ENCODE measurements around the gene S1PR2. TPM values are rescaled to one million over a fixed set of nuclear protein-coding genes. Genes with fewer than 3 reads are reported as not detected.

The S1PR2 gene, protein sequence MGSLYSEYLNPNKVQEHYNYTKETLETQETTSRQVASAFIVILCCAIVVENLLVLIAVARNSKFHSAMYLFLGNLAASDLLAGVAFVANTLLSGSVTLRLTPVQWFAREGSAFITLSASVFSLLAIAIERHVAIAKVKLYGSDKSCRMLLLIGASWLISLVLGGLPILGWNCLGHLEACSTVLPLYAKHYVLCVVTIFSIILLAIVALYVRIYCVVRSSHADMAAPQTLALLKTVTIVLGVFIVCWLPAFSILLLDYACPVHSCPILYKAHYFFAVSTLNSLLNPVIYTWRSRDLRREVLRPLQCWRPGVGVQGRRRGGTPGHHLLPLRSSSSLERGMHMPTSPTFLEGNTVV
- total RNA-seq, result 1.8 and 3.5 TPM in 2 replicates
- 2.0 TPM for polyA plus RNA-seq (2012)

DNA sequence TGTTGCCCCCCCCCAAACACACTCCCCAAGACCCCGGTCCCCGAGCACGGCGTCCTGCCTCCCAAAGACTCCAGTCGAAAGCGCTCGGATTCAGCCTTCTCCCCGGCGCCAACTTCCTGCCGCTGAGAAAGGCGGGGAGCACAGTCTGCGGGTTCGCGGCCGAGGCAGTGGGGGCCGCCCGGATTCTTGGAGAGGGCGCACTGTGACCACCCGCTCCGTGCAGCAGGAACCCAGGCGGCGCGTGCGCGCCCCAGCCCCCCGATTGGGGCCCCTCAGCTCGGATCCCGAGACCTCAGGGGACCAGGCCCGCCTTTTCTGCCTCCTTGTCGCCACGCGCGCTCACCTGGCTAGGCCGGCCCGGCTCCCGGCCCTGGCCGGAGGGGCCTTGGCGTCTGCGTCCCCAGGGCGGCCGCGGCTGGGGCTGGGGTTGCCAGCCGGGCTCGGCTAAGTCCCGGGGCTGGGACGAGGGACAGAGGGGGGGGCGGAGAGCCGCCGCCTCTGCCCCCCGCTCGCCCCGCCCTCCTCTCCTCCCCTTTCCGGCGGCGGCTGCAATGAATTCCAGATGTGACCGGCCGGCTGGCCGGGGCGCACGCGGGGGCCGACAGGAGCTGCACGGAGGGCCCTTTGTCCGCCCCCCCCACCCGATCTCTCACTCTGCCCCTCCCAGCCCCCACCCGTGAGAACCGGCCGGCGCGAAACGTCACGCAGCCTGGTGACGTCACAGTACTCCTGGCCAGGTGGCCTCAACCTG, at the start of gene S1PR2:
Gene S1PR2, minus strand, starts transcription at position 471 of the 751 bp plus-strand sequence. CDS start 6,426 bp downstream, outside the sequence.
- DNase-seq (ENCODE audit: low read depth), result peak; percentile 58

DNA sequence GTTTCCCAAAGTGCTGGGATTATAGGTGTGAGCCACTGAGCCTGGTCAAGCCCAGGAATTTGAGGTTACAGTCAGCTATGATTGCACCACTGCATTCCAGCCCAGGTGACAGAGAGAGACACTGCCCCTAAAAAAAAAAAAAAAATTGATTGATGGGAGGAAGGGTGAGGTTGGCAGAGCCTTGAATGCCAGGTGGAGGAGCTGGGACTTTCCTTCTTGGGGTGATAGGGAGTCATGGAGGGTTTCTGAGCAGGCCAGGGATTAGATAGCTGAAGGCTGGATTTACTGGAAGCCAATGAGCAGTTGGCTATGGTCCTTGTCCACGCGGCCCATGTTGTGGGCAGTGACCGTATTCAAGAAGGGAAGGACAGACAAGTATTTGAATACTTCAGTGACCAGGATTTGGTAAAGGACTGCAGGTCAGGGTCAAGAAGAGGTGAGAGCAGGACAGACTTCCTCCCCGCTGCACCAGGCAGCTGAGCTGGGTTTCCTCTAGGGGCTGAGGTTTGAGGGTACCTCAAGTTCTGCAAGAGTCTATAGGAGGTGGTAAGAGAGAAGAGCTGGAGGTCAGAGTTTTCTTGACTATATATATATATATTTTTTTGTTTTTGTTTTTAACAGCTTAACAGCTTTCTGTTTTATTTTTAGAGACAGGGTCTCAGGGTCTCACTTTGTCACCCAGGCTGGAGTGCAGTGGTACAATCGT, 48.8 kb upstream of the S1PR2 start:
- no peak for DNase-seq (ENCODE audit: low read depth)

DNA sequence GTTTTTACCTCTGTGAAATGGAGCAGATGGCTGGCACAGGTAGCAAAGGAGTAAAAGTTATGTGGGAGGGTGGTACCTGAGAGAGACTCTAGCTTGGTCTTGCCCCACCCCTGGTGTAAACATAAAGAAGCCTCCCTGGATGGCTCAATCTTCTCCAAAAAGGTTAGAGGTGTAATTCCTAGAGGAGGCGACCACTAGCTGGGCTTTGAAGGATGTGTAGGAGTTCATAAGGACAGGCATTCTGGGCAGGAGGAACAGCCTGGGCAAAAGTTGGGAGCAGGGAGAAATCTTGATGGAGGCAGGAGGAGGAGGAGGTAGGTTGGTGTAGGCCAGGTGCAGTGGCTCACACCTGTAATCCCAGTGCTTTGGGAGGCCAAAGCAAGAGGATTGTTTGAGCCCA, 47.8 kb upstream of the S1PR2 start:
- no peak for DNase-seq (ENCODE audit: low read depth)

DNA sequence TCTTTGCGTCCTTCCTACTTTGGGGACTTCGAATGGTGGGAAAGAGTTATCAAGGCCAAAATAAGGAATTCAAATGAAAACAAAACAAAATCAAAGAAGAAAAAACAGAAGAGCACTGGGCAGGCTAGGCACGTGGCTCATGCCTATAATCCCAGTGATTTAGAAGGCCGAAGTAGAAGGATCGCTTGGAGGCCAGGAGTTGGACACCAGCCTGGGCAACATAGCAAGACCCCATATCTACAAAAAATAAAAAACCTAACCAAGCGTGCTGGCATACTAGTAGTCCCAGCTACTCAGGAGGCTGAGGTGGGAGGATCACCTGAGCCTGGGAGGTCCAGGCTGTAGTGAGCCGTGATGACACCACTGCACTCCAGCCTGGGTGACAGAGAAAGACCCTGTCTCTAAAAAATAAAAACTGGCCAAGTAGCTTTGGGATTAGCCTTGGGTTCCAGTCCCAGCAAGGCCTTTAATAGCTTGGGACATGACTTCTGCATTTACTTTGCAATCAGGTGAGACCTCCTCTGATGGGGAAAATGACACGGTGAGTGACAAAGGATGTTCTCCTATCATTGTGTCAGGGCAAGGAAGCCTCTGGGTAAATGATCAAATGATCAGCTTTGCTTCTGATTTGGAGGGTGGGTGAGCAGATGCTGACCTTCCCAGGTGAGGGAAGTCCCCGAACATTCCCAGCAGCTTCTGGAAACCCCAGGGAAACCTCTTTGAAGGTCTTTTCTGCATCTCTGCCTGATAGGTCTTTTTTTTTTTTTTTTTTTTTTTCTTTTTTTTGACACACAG, 46.9 kb upstream of the S1PR2 start:
- no peak for DNase-seq (ENCODE audit: low read depth)

DNA sequence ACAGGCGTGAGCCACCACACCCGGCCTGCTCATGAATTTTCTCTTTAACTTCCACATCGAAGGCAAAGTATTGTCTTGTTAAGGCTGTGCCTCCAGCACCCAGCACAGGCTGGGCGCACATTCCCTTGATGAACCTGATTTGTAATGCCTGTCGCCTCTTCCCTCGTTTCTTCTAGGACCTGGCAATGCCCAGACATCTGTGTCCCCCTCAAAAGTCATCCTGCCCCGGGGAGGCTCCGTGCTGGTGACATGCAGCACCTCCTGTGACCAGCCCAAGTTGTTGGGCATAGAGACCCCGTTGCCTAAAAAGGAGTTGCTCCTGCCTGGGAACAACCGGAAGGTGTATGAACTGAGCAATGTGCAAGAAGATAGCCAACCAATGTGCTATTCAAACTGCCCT, 43.5 kb upstream of the S1PR2 start:
- no peak for DNase-seq (ENCODE audit: low read depth)

DNA sequence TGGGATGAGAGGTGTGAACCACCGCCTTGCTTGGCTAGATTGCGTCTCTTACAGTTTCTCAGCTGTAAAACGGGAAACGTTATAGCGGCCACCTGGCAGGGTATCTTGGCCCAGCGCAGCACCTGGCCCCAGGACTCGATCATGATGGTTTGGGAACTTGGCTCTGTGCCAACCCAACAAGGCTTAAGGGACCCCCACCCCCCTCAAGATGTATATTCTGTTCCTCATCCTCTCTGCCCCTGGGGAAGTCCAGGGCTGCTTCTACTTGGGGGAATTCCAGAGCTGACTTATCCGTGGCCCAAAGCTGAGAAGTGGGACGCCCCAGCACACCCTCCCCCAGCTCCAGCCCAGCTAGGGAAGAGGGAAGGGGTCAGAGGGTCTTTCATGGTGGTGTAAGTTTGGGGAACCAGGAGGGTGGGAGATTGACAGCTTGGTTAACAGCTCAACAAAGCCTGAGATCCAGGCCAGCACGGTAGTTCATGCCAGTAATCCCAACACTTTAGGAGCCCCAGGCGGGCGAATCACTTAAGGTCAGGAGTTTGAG, 40.5 kb upstream of the S1PR2 start:
- no peak for DNase-seq (ENCODE audit: low read depth)

DNA sequence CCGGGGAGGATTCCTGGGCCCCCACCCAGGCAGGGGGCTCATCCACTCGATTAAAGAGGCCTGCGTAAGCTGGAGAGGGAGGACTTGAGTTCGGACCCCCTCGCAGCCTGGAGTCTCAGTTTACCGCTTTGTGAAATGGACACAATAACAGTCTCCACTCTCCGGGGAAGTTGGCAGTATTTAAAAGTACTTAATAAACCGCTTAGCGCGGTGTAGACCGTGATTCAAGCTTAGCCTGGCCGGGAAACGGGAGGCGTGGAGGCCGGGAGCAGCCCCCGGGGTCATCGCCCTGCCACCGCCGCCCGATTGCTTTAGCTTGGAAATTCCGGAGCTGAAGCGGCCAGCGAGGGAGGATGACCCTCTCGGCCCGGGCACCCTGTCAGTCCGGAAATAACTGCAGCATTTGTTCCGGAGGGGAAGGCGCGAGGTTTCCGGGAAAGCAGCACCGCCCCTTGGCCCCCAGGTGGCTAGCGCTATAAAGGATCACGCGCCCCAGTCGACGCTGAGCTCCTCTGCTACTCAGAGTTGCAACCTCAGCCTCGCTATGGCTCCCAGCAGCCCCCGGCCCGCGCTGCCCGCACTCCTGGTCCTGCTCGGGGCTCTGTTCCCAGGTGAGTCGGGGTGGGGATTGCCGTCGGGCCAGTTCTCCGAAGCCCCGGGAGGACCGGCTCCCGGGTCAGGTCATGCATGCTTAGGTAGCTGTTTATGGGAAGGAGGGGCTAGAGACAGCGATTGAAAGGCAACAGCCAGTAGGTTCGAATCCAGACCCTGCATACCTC, 39.7 kb upstream of the S1PR2 start, which contains the start of gene ICAM1:
Gene ICAM1, plus strand, starts transcription at position 505 of the 779 bp plus-strand sequence. Its CDS starts 40 bp downstream, at position 545.
- DNase-seq (ENCODE audit: low read depth), result peak; percentile 33

DNA sequence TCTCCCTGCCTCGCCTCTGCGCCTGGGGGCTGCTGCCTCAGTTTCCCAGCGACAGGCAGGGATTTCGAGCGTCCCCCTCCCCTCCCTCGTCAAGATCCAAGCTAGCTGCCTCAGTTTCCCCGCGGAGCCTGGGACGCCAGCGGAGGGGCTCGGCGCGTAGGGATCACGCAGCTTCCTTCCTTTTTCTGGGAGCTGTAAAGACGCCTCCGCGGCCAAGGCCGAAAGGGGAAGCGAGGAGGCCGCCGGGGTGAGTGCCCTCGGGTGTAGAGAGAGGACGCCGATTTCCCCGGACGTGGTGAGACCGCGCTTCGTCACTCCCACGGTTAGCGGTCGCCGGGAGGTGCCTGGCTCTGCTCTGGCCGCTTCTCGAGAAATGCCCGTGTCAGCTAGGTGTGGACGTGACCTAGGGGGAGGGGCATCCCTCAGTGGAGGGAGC, 39.1 kb upstream of the S1PR2 start:
- no peak for DNase-seq (ENCODE audit: low read depth)

DNA sequence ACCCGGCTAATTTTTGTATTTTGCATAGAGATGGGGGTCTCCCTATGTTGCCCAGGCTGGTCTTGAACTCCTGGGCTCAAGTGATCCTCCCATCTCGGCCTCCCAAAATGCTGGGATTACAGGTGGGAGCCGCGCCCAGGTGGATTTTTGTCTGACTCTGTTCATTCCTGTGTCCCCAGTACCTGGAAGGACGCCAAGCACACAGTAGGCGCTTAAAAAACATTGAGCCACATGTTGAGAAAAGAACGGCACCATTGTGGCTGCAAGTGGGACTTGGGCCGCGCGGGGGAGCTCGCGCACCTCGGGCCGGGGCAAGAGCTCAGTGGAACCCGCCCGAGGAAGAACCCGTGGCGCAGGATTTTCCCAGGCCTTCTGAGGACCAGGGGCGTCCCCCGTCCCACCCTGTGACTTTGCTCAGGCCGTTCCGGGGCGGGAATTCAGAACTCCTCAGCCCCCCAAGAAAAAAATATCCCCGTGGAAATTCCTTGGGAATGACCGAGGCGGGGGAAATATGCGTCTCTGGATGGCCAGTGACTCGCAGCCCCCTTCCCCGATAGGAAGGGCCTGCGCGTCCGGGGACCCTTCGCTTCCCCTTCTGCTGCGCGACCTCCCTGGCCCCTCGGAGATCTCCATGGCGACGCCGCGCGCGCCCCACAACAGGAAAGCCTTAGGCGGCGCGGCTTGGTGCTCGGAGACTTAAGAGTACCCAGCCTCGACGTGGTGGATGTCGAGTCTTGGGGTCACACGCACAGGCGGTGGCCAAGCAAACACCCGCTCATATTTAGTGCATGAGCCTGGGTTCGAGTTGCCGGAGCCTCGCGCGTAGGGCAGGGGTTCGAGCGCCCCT, 38.4 kb upstream of the S1PR2 start:
- peak; percentile 70 for DNase-seq (ENCODE audit: low read depth)

DNA sequence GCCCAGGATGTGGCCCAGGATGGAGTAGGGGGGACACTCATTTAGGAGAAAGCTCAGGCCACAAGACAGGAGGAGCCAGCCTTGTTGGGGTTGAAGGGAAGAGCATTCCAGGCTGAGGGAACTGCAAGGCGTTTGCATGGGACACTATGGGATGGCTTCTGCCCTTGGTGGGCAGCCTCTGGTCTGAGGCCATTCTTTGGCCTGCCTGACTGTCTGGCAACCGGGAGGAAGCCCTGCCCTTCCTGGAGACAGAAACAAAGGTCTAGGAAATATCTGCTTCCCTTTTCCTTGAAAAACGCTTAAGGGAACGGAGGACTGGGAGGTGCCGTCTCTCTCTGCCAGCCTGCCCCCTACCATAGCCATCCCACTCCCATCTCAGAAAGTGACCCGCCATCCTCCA, 36.9 kb upstream of the S1PR2 start:
- no peak for DNase-seq (ENCODE audit: low read depth)

DNA sequence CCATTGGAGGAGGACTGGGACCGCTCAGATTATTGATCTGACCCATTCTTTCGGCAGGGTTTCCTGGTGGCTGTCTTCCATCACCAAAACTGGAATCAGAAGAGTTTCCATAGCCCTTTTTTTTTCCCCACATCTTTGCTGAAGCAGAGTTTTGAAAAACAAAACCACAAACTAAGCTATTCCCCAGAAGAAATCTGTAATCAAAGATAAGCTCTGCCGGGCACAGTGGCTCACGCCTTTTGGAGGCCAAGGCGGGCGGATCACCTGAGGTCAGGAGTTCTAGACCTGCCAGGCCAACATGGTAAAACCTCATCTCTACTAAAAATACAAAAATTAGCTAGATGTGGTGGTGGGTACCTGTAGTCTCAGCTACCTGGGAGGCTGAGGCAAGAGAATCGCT, 35.6 kb upstream of the S1PR2 start:
- no peak for DNase-seq (ENCODE audit: low read depth)

DNA sequence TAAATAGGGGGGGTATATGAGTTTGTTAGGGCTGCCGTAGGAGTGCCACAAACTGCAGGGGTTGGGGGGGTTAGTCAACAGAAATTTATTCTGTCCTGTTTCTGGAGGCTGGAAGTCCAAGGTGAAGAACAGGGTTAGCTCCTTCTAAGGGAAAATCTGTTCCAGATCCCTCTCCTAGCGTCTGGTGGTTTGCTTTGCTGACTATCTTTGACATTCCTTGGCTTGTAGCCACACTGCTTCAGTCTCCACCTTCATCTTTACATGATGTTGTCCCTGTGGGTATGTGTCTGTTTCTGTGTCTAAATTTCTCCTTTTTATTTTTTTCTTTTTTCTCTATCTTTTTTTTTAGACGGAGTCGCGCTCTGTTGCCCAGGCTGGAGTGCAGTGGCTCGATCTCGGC, 31.6 kb upstream of the S1PR2 start:
- DNase-seq (ENCODE audit: low read depth), result no peak

DNA sequence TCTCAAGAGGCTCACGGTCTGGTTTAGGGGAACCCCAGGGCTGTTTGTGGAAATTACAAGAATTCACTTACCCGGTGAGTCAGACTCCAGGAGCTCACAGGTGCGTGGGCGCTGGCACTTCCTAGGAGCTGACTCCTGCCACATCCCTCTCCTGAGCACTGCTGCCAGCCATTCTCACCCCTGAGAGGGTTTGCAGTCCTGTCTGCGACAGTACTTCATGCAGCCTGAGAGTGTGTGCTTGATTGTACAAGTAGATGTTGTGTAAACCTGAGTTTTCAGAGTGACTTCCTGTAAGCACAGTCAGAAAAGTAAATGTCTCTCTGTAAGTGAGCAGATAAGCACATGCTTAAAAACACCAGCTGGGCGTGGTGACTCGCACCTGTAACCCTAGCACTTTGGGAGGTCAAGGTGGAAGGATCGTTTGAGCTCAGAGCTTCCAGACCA, 29.0 kb upstream of the S1PR2 start:
- no peak for DNase-seq (ENCODE audit: low read depth)

DNA sequence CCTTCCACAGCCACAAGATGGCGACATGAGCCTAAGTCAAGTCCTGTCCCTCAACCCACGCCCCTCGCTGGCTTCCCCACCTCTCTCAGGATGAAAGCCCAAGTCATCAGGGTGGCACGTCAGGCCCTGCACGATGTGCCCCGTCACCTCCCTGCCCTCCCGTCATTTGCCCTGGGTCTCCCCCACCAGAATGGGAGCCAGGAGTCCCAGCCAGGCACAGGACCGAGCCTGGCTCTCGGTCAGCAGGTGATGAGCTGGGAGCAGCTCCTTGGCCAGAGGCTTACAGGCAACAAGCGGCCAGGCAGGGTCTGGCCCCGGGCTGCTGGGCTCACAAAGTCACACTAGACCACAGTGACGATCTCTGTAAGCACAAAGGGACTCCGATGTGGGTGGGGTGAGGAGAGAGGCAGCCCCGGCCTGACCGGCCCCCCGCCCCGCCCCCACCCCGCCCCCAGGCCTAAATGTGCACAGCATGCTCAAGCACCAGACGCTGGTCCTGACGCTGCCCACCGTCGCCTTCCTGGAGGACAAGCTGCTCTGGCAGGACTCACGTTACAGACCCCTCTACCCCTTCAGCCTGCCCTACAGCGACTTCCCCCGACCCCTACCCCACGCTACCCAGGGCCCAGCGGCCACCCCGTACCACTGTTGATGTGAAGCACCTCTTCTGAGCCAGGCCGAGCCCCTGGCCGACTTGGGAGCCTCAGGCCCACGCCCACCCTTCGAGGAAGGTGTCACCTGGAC, 28.2 kb upstream of the S1PR2 start:
- DNase-seq (ENCODE audit: low read depth), result peak; percentile 75

DNA sequence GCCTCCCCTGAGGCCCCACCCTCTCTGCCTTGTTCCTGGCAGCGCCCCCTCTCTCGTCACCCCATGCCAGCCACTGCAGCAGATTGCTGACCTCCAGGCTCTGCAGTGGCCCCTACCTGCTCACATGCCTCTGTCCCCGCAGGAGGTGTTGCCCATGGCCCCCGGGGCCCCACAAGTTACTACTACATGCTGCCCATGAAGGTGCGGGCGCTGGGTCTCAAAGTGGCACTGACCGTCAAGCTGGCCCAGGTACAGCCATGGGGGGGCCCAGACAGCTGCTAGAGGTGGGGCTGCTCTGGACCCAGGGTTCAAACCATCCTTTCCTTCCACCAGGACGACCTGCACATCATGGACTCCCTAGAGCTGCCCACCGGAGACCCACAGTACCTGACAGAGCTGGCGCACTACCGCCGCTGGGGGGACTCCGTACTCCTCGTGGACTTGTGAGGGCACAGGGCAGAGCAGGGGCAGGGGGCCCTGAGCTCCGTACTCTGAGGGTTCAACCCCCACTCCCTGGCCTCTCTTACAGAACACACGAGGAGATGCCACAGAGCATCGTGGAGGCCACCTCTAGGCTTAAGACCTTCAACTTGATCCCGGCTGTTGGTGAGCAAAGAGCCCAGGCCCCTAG, 27.1 kb upstream of the S1PR2 start:
- DNase-seq (ENCODE audit: low read depth), result no peak

DNA sequence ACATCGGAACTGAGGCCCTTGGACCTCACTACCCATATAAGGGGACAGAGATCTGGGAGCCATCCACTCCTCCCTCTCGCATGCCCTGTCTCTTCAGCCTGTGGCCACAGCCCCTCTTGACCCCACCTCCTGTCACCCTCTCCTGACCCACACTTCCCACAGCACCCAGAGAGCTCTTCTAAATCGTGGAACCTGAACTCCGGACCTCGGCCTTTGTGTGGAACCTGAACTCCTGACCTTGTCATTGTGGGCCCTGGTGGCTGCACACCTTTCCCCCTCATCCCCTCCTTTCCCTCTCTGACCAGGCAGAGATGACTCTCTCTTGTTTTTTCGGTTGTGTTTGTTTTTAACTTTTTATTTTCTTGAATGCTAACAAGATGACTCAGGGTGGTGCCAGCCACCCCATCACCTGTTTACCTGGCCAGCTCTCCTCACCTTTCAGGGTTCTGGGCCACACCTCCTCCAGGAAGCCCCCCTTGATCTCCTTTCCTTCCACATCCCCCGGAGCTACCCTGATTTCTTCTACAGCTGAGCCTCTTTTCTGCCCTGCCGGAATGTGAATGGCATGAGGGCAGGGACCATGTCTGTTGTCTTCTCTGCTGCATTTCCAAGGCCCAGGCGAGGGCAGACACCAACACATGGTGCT, 26.0 kb upstream of the S1PR2 start:
- no peak for DNase-seq (ENCODE audit: low read depth)

DNA sequence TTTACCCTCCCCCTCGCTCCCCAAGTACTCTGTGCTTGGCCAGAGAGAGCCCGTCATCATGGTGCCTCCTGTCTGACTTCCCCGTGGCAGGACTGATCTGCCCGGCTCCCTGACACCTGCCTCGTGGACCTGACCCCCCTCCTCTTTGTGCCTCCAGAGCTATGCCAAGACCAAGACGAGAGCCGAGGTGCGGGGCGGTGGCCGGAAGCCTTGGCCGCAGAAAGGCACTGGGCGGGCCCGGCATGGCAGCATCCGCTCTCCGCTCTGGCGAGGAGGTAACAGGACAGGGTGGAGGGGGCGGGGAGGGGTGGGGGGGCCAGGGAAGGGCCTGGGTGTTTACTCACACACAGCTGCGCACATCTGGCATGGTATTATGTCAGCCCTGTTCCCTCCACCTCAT, 25.4 kb upstream of the S1PR2 start:
- DNase-seq (ENCODE audit: low read depth), result no peak

Measured in myocyte (in vitro differentiated cells).